ENCODE measurements around the gene TRPM2.
A peak's percentile ranks its signal among the peaks of the same experiment; 100 is the strongest.
"Not testable (repeated sequence)": the region's sequence is repeated elsewhere in the genome, so short reads cannot be mapped to it uniquely, and the experiment has no call there.

The TRPM2 gene

GRCh38 chr21:44334329-44335030 lies 18.9 kb upstream of the TRPM2 start:
- no peak for DNase-seq (ENCODE audit: low spot score)

- no peak for DNase-seq (ENCODE audit: low spot score)
Observed at GRCh38 chr21:44335266-44336059, 18.0 kb upstream of the TRPM2 start.

GRCh38 chr21:44337449-44337848 lies 16.0 kb upstream of the TRPM2 start:
- no peak for DNase-seq (ENCODE audit: low spot score)

GRCh38 chr21:44337941-44338895 lies 15.2 kb upstream of the TRPM2 start:
- peak; percentile 77 for DNase-seq (ENCODE audit: low spot score)

- peak; percentile 90 for DNase-seq (ENCODE audit: low spot score)
Observed at GRCh38 chr21:44338971-44339910, 14.2 kb upstream of the TRPM2 start, which contains the start of gene CFAP410. CFAP410 (minus strand) TSS chr21:44339390; CDS start chr21:44339194, 196 bp downstream.

- not testable (repeated sequence) for DNase-seq (ENCODE audit: low spot score)
Observed at GRCh38 chr21:44341726-44342458, 11.5 kb upstream of the TRPM2 start.

GRCh38 chr21:44342981-44343380 lies 10.4 kb upstream of the TRPM2 start:
- not testable (repeated sequence) for DNase-seq (ENCODE audit: low spot score)

GRCh38 chr21:44344541-44345183 lies 8.8 kb upstream of the TRPM2 start:
- DNase-seq (ENCODE audit: low spot score) = no peak

- DNase-seq (ENCODE audit: low spot score) = no peak
Observed at GRCh38 chr21:44345495-44345894, 7.9 kb upstream of the TRPM2 start.

- no peak for DNase-seq (ENCODE audit: low spot score)
Observed at GRCh38 chr21:44347911-44348451, 5.4 kb upstream of the TRPM2 start.

GRCh38 chr21:44348861-44349260 lies 4.6 kb upstream of the TRPM2 start:
- DNase-seq (ENCODE audit: low spot score) = no peak

GRCh38 chr21:44349416-44349846 lies 4.0 kb upstream of the TRPM2 start:
- DNase-seq (ENCODE audit: low spot score) = no peak

- no peak for DNase-seq (ENCODE audit: low spot score)
Observed at GRCh38 chr21:44349847-44350772, 3.3 kb upstream of the TRPM2 start.

GRCh38 chr21:44350773-44351481 lies 2.5 kb upstream of the TRPM2 start:
- no peak for DNase-seq (ENCODE audit: low spot score)

- DNase-seq (ENCODE audit: low spot score) = no peak
Observed at GRCh38 chr21:44351535-44352252, 1.7 kb upstream of the TRPM2 start.

- no peak for DNase-seq (ENCODE audit: low spot score)
Observed at GRCh38 chr21:44352253-44352860, 1.1 kb upstream of the TRPM2 start.

Measured in SK-N-DZ (cell line).